Activated CD4-positive, alpha-beta T cell treated with anti-CD3 and anti-CD28 coated beads, Interleukin-2, amount 50 U/mL, for 1 hour (primary cell): ENCODE measurements around the gene FGFBP2.
"Not testable (repeated sequence)": the region's sequence is repeated elsewhere in the genome, so short reads cannot be mapped to it uniquely, and the experiment has no call there.

Source experiments
- DNase-seq: peaks from one replicate; pipeline ENCODE4 v3.0.0-alpha.2; 2020

FGFBP2 gene

DNA sequence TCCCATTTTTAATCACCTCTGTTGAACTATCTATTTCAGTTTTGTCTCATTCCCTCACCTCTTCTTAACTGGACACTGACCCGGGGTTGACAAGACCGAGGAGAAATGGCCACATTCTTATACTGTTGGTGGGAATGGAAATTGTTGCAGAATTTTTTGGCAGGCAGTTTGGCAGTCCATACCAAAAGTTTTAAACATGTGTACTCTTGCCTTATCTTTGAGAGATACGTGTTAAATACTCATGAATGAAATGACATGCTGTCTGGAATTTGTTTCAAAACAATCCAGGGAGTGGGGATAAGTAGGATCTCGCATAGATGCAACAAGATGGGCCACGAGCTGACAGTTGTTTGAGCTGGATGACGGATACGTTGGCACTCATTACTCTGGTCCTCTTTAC, 36.5 kb downstream of the FGFBP2 start:
- DNase-seq, result no peak

- DNase-seq, result no peak
These were observed 37.1 kb downstream of the FGFBP2 start for GRCh38 chr4:15925830-15926229.

- DNase-seq, result no peak
These were observed 41.4 kb downstream of the FGFBP2 start for GRCh38 chr4:15921592-15921932.

DNA sequence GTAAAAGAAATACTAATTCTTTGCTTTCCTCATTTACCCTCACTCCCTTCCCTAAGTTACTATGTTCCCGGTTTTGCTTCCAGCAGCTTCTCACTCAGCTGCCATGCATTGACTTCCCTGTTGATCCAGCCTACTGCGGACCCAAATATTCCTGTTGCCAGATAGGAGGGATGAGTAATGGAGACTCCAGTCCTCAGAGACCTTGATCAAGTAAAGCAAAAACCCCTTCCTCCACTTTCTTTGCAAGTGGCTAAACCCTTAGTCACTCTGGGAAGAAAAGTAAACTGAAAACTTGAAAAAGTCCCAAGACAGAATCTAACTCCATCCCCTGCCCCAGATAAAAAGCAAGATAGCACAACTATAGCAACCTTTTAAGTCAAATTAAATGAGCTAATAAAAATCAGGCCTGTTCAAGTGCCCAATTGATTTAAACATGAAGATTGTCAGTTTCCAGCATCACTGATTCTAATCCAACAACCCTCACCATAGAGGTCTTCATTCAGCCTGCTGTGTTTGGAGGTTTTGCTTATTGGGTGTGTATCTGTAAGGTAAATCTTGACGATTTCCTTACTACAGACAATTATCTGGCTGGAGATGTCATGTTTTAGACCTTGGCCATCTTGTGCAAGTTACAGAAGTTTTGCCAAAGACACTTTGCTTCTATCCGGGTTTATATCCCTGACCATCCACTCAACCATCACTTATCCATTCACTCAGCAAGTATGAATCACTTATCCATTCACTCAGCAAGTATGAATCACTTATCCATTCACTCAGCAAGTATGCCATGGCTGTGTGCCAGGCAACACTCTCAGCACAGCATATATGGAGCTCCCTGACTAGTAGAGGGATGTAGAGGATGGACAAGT, 42.0 kb downstream of the FGFBP2 start:
- DNase-seq, result no peak

DNA sequence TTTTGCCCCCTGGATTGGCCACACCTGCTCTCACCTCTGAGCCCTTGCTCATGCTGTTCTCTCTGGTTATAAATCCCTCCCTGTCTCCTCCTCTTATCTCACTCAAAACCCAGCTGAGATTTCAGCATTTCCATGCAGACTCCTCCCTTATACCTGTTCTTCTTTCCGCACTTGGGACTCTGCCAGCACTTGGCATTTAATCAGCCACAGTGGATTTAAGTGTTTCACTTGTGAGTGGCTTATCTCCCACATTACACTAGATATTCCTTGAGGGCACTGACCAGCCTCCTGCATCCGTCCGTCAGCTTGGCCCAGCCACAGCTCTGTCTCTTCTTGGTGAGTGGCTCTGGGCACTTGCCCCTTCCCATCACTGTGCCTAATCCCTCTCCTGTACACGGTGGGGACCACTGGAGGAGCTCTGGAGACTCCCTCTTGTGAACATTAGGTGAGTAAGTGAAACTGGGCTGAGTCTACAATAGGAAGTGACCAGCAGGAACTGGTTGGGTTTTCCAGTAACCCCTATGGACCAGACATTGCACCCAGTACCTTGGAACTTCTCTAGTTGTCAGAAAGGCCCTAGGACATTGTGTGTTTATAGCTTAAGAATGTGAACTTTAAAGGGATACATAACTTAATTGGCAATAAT, 44.4 kb downstream of the FGFBP2 start:
- DNase-seq, result no peak

- DNase-seq, result no peak
These were observed 45.7 kb downstream of the FGFBP2 start for GRCh38 chr4:15917297-15917696.

- not testable (repeated sequence) for DNase-seq
These were observed 46.6 kb downstream of the FGFBP2 start for GRCh38 chr4:15916358-15916757.

- DNase-seq, result no peak
These were observed 48.2 kb downstream of the FGFBP2 start for GRCh38 chr4:15914736-15915135.

- DNase-seq, result no peak
These were observed 48.7 kb downstream of the FGFBP2 start for GRCh38 chr4:15914291-15914690.

- no peak for DNase-seq
These were observed 49.4 kb downstream of the FGFBP2 start for GRCh38 chr4:15913631-15913970.

DNA sequence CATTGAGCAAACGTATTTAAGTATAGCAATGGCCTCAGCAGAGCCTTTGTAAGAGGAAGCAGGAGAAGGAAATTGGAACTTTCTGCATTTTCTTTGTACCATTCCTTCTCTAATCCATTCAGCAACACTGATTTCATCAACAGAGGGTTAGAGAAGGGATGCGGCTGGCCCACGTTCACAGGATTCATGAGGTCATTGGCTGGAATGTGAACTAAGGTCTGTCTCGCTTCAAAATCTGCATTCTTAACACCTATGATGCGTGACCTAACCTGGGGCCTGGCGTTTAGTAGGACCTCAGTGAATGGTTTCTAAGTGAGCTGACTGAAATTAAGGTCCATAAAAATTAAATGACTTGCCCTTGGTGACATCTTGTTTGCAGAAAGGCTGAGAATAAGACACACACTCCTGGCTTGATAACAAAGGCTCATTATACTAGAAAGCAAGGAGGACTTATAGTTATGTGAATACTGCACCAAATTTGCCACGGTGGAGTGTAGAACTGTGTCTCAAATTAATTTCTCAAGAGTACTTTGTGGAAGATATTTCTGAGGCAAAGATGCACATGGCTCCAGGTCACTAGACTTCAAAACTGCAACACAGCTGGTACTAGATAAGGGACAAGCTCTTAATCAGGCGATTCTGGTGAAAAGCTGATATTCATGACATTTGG, 49.9 kb downstream of the FGFBP2 start:
- no peak for DNase-seq

DNA sequence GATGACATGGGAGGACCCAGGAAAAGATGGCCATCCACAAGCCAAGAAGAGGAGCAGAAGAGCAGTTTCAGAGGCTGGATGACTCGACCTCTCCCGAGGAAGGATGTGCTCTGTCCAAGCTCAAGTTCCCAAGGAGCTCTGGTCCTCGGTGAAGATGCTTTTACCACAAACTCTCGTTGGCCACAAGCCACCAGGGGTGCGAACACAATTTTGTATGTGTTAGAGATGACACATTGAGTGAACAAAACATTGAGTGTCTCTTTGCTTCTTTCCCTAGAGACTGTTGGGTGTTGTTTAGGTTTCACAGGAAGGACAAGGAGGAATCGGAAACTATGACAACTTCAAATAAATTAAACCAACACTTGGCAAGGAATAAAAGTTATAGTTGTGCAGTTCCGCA, 50.7 kb downstream of the FGFBP2 start:
- DNase-seq, result no peak
